ENCODE results near the gene HSF5.

GRCh38 chr17:58468944-58469343, 19.3 kb downstream of the HSF5 start:
- TF ChIP-seq CTCF (IDR thresholded peaks at IDR 0.05) (no peak), POLR2A (IDR thresholded peaks at IDR 0.05) (no peak), POLR2AphosphoS5 (IDR thresholded peaks at IDR 0.05) (no peak), EP300 (IDR thresholded peaks at IDR 0.05) (no peak)
